K562 (cell line): ENCODE measurements around the gene FOXO3. TPM values are rescaled to one million over a fixed set of nuclear protein-coding genes. Genes with fewer than 3 reads are reported as not detected.

ENCODE experiments used
- ATAC-seq: fragments of 200-7000 bp; cut with Tn5 transposase; 3 replicates; pipeline ENCODE4 v1.9.1; 2020; ENCODE audit warnings: moderate library complexity
- BruUV-seq: library from RNA; stranded (reverse); fragments of 400-500 nt; replicated peaks from 2 replicates; lab custom pipeline; 2021; lab: Mats Ljungman, UMichigan
- CTCF ChIA-PET: fragments of 300-600 bp; formaldehyde crosslinking; extraction: SDS; loops from one replicate; lab custom pipeline; 2021; ENCODE audit warnings: low intra/inter-chr PET ratio; lab: Yijun Ruan, JAX
- POLR2A ChIA-PET: fragments of 300-600, 350-650 bp; sonication (Branson Sonifier 250); formaldehyde crosslinking; extraction: SDS; loops from one replicate; lab custom pipeline; 2021; ENCODE audit warnings: antibody characterized with exemption, inconsistent platforms; lab: Yijun Ruan, JAX
- DNase-seq, 4 experiments: peaks; one replicate each; pipeline versions ENCODE4 v3.0.0 to v3.0.0-alpha.2; 2011 to 2018; ENCODE audit warnings: low spot score in 3 of 4, mixed read lengths in 3 of 4; ENCODE audit errors: extremely low read depth in 1 of 4
- FAIRE-seq: peaks from 2 replicates; lab custom pipeline; 2011; peaks lifted over from hg19 to GRCh38; lab: Jason Lieb, UNC
- H2AFZ ChIP-seq: 2 replicates; pipeline ENCODE4 v1.6.0; 2011; ENCODE audit warnings: low read depth, low read length, control low read depth, inconsistent platforms
- H3K27ac ChIP-seq: fragments of 200-600 bp; 3 replicates; pipeline ENCODE4 v1.8.0; 2011; ENCODE audit warnings: low read depth, mild to moderate bottlenecking, control low read depth, inconsistent platforms, low read length, moderate library complexity, mixed read lengths; ENCODE audit errors: extremely low read depth
- H3K27me3 ChIP-seq, 2 experiments: fragments of 300-600 bp in 1 of 2; 2 replicates in 1 of 2; 3 replicates in 1 of 2; pipeline versions ENCODE4 v1.6.0 to v1.8.0; 2011; ENCODE audit warnings: inconsistent platforms in 2 of 2, low read length in 2 of 2, mild to moderate bottlenecking in 1 of 2, mixed read lengths in 1 of 2, moderate library complexity in 1 of 2; ENCODE audit not compliant: control insufficient read depth in 2 of 2, insufficient read depth in 2 of 2
- H3K36me3 ChIP-seq: fragments of 300-600 bp; 3 replicates; pipeline ENCODE4 v1.8.0; 2011; ENCODE audit warnings: mild to moderate bottlenecking, low read length, inconsistent platforms; ENCODE audit not compliant: control insufficient read depth, insufficient read depth
- H3K4me1 ChIP-seq, 2 experiments: fragments of 200-600 bp in 1 of 2; replicated peaks in 1 of 2; 2 replicates in 1 of 2; 3 replicates in 1 of 2; pipeline versions ENCODE4 v1.5.1 to v1.8.0; 2011; ENCODE audit warnings: inconsistent platforms in 2 of 2, low read length in 2 of 2, mild to moderate bottlenecking in 1 of 2, mixed read lengths in 1 of 2, moderate library complexity in 1 of 2; ENCODE audit not compliant: control insufficient read depth in 2 of 2, insufficient read depth in 2 of 2
- H3K4me2 ChIP-seq: 2 replicates; pipeline ENCODE4 v1.6.1; 2011; ENCODE audit warnings: low read length, control low read depth, inconsistent platforms, mixed read lengths; ENCODE audit not compliant: insufficient read depth
- H3K4me3 ChIP-seq: fragments of 200-600 bp; sonication (generic), shearing (Covaris generic); 2 replicates; pipeline ENCODE4 v1.5.1; 2016; ENCODE audit warnings: control low read depth, inconsistent platforms
- H3K79me2 ChIP-seq: fragments of 200-600 bp; 3 replicates; pipeline ENCODE4 v1.8.0; 2011; ENCODE audit warnings: low read length, inconsistent platforms; ENCODE audit not compliant: control insufficient read depth, insufficient read depth
- H3K9ac ChIP-seq, 2 experiments: 2 replicates each; pipeline versions ENCODE4 v1.6.0 to v1.6.1; 2011; ENCODE audit warnings: low read depth in 2 of 2, low read length in 2 of 2, control low read depth in 1 of 2, inconsistent platforms in 1 of 2, mild to moderate bottlenecking in 1 of 2, mixed read lengths in 1 of 2; ENCODE audit not compliant: insufficient read depth in 1 of 2
- H3K9me1 ChIP-seq: one replicate; pipeline ENCODE4 v1.6.0; 2011; ENCODE audit warnings: inconsistent platforms, mild to moderate bottlenecking, low read length, moderate library complexity; ENCODE audit not compliant: control insufficient read depth, insufficient read depth
- H3K9me3 ChIP-seq: replicated peaks from 2 replicates; pipeline ENCODE4 v1.5.1; 2011; ENCODE audit warnings: low read depth, low read length, inconsistent platforms; ENCODE audit not compliant: control insufficient read depth, insufficient read depth
- H4K20me1 ChIP-seq: replicated peaks from 2 replicates; pipeline ENCODE4 v1.6.1; 2011; ENCODE audit warnings: low read length, inconsistent platforms, mixed read lengths; ENCODE audit not compliant: control insufficient read depth, insufficient read depth
- BMI1 ChIP-seq: fragments of 150-350 bp; IDR thresholded peaks from 2 replicates; pipeline ENCODE4 v1.6.1; 2014; ENCODE audit warnings: low read length
- EHMT2 ChIP-seq: fragments of 450-650 bp; IDR thresholded peaks from 2 replicates; pipeline ENCODE4 v1.6.1; 2018; ENCODE audit warnings: antibody characterized with exemption
- FOXK1 ChIP-seq: sonication (generic); formaldehyde crosslinking; IDR thresholded peaks from 2 replicates; pipeline ENCODE4 v1.8.0; 2022; ENCODE audit warnings: missing genetic modification reagents, mild to moderate bottlenecking, borderline replicate concordance
- OTX1 ChIP-seq: fragments of 450-650 bp; formaldehyde crosslinking; IDR thresholded peaks from 2 replicates; pipeline ENCODE4 v1.4.0; 2022; ENCODE audit warnings: mild to moderate bottlenecking
- RCOR1 ChIP-seq, 2 experiments: IDR thresholded peaks; 2 replicates each; pipeline ENCODE4 v1.6.1; 2012; ENCODE audit warnings: low read depth in 2 of 2, low read length in 2 of 2, borderline replicate concordance in 1 of 2, improper control_type of control experiment in 1 of 2
- RUNX1 ChIP-seq: sonication (generic); IDR thresholded peaks from 2 replicates; pipeline ENCODE4 v1.6.1; 2016; ENCODE audit warnings: antibody characterized with exemption, low read depth
- TCF3 ChIP-seq: sonication (generic); formaldehyde crosslinking; IDR thresholded peaks from 2 replicates; pipeline ENCODE4 v1.4.0; 2020; ENCODE audit warnings: mild to moderate bottlenecking, missing genetic modification reagents
- WGBS: fragments of 100-300 bp; shearing (Covaris generic); methylation state at CpG from one replicate; pipeline ENCODE4 v1.1.6; 2016; ENCODE audit warnings: low coverage, mixed read lengths; ENCODE audit not compliant: insufficient coverage; ENCODE audit errors: missing lambda C conversion rate; 5-methylcytosine and 5-hydroxymethylcytosine counted together
- in situ Hi-C: fragments of 300-500 bp; cut with MboI; formaldehyde crosslinking; loops from 4 replicates; pipeline ENCODE4 v1.15.0; 2018; ENCODE audit warnings: inconsistent platforms, mixed read lengths
- intact Hi-C: fragments of 100-400 bp; cut with micrococcal nuclease; formaldehyde crosslinking; loops from 2 replicates; pipeline ENCODE4 v1.14.2; 2022
- polyA plus RNA-seq, 8 experiments: library from polyadenylated mRNA; depleted of rRNA in 4 of 8; stranded (reverse) in 5 of 8; unstranded in 3 of 8; fragments of >200 nt; fragmentation: Nextera tagmentation in 2 of 8; fragmentation: Illumina TruSeq in 1 of 8; extraction: Ambion mirVana in 2 of 8; extraction: Trizol in 1 of 8; gene quantifications; 2 replicates each; pipeline versions ENCODE4 v1.2.1 to v1.2.3, GENCODE V29; 2011 to 2014; ENCODE audit warnings: inconsistent platforms in 1 of 8, missing spikeins in 1 of 8
- total RNA-seq, 7 experiments: library from RNA; depleted of rRNA in 6 of 7; stranded (reverse); fragments of >200 nt in 6 of 7; fragmentation: Illumina TruSeq in 2 of 7; extraction: Trizol in 2 of 7; gene quantifications; 2 replicates each; pipeline versions ENCODE4 v1.2.1 to v1.2.3, GENCODE V29; 2011 to 2021; ENCODE audit warnings: low replicate concordance in 1 of 7
- TF ChIP-seq, protein P1 (sequence below), 2 experiments: IDR thresholded peaks in 1 of 2; conservative IDR thresholded peaks in 1 of 2; 2 replicates each; pipeline ENCODE4 v1.6.1; 2016; ENCODE audit warnings: low read depth in 2 of 2, mild to moderate bottlenecking in 1 of 2, missing compliant biosample characterization in 1 of 2, missing genetic modification characterization in 1 of 2, moderate library complexity in 1 of 2
- TF ChIP-seq, protein P2 (sequence below): sonication (generic); formaldehyde crosslinking; IDR thresholded peaks from 2 replicates; pipeline ENCODE4 v1.8.0; 2022; ENCODE audit warnings: mild to moderate bottlenecking, missing genetic modification reagents

FOXO3 gene
- total and polyA plus RNA-seq, 9 of the 15 experiments (the other 6 are each of a cell fraction or from before 2014, with no cell fraction given): 3.0 to 14.6 (median 6.0) TPM

- no peak for FAIRE-seq
- Histone ChIP-seq H3K4me1 (peaks cover 0 to 12% of the 10 kb centered on the region in 2 experiments; a peak in 2 of 5 replicates), H3K36me3 (no peaks in the 10 kb centered on the region), H2AFZ (no peak overlapping the region), H3K9ac (no peak overlapping the region), H3K4me2 (no peak overlapping the region), H3K27me3 (no peaks in the 10 kb centered on the region), H3K4me3 (no peak overlapping the region), H3K9me3 (no peaks in the 10 kb centered on the region), H3K9me1 (no peaks in the 10 kb centered on the region)
- no peak for DNase-seq
- ATAC-seq: no peak
- CTCF ChIA-PET: no interaction called here
- intact Hi-C loops: no loop called here
- POLR2A ChIA-PET: no interaction called here
- no peak for TF ChIP-seq BMI1
- no peak for TF ChIP-seq OTX1 (CRISPR knock-in tag)
- TF ChIP-seq, all 486 proteins: peak for 0
- no peaks in the 10 kb centered on the region for H4K20me1 ChIP-seq
- in situ Hi-C loops: no loop called here
- no peaks in the 10 kb centered on the region; the same call in 2 of the 3 replicates for H3K79me2 ChIP-seq
- BruUV-seq: no TSS peak
- WGBS: 92% methylated on average over 5 of the region's 5 CpGs
- no peak overlapping the region for H3K27ac ChIP-seq
Observed at GRCh38 chr6:108604156-108604555, 43.4 kb downstream of the FOXO3 start.

DNA sequence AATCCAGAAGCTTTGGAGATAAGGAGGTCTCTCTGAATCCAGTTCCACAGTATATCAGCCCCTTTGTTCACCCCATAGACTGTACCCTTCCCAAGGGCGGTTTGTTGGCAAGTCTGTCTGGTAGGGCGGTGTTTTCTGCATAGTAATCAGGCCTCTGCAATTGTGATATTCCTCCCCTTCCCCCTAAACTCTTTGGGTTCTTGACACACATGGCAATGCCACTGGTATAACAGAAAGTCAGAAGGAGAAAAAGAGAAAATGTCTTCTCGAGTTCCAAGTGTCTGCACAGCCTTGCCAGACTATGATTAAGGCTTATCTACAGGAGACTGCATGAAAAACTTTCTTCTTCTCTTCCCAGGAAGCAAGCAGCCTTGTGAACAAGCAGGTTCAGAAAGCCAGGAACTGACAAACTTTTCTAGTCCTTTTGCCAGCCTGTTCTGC is 45.6 kb downstream of the FOXO3 start:
- H3K27me3 ChIP-seq: no peaks in the 10 kb centered on the region
- peak overlapping the region; percentile 20 to 26; a peak in 1 of 4 replicates for H3K9ac ChIP-seq
- in situ Hi-C loops (no loop called here), intact Hi-C loops (no loop called here)
- H3K4me1 ChIP-seq: peaks cover 0 to 18% of the 10 kb centered on the region in 2 experiments; a peak in 2 of 5 replicates
- no peaks in the 10 kb centered on the region for H3K36me3 ChIP-seq
- H3K4me2 ChIP-seq: peak overlapping the region; percentile 61
- peak overlapping the region; percentile 44; the same call in 1 of the 3 replicates for H3K27ac ChIP-seq
- CTCF ChIA-PET: no interaction called here
- H3K79me2 ChIP-seq: no peaks in the 10 kb centered on the region; the same call in 2 of the 3 replicates
- peak overlapping the region; percentile 10; the same call in 1 of the 2 replicates for H2AFZ ChIP-seq
- H4K20me1 ChIP-seq: no peaks in the 10 kb centered on the region
- peak; percentile 82 for FAIRE-seq
- 0% methylated on average over 3 of the region's 3 CpGs for WGBS
- no peak overlapping the region for H3K4me3 ChIP-seq
- POLR2A ChIA-PET: interaction anchor here (0.6 to 1.5 kb wide), 3 partner anchors 8 to 48 kb away, joined by 3 to 9 read pairs (median 6); no protein-coding TSS in a partner anchor
- peak; percentile 77 for ATAC-seq
- DNase-seq: peak in 1 of 4 experiments; percentile 52
- no TSS peak for BruUV-seq
- no peaks in the 10 kb centered on the region for H3K9me1 ChIP-seq
- H3K9me3 ChIP-seq: no peaks in the 10 kb centered on the region
- TF ChIP-seq FOXK1 (CRISPR knock-in tag) (no peak), TCF3 (CRISPR knock-in tag) (0 out of 2 replicates have a peak, but pooled peaks have one; percentile 36), EHMT2 (0 out of 2 replicates have a peak, but pooled peaks have one; percentile 7), RCOR1 (IDR thresholded peaks at IDR 0.05; ENCODE audit: borderline replicate concordance in 1 of 2, low read depth in 2 of 2, low read length in 2 of 2) (no peak), RUNX1 (no peak)
- TF ChIP-seq, protein P1, sequence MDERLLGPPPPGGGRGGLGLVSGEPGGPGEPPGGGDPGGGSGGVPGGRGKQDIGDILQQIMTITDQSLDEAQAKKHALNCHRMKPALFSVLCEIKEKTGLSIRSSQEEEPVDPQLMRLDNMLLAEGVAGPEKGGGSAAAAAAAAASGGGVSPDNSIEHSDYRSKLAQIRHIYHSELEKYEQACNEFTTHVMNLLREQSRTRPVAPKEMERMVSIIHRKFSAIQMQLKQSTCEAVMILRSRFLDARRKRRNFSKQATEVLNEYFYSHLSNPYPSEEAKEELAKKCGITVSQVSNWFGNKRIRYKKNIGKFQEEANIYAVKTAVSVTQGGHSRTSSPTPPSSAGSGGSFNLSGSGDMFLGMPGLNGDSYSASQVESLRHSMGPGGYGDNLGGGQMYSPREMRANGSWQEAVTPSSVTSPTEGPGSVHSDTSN (CRISPR knock-in tag; IDR thresholded peaks at IDR 0.05; ENCODE audit: low read depth): no peak
- TF ChIP-seq, protein P1 (tag; conservative IDR thresholded peaks at IDR 0.05; ENCODE audit: low read depth): 0 out of 2 replicates have a peak, but pooled peaks have one; percentile 1
- TF ChIP-seq, protein P2, sequence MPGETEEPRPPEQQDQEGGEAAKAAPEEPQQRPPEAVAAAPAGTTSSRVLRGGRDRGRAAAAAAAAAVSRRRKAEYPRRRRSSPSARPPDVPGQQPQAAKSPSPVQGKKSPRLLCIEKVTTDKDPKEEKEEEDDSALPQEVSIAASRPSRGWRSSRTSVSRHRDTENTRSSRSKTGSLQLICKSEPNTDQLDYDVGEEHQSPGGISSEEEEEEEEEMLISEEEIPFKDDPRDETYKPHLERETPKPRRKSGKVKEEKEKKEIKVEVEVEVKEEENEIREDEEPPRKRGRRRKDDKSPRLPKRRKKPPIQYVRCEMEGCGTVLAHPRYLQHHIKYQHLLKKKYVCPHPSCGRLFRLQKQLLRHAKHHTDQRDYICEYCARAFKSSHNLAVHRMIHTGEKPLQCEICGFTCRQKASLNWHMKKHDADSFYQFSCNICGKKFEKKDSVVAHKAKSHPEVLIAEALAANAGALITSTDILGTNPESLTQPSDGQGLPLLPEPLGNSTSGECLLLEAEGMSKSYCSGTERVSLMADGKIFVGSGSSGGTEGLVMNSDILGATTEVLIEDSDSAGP (CRISPR knock-in tag): no peak
